Erythroblast (primary cell): Measurements from ENCODE around the gene TAS1R2.

Experiments
- GATA1 ChIP-seq: IDR thresholded peaks from 2 replicates; pipeline ENCODE4 v1.6.1; 2011; ENCODE audit warnings: low read depth, mild to moderate bottlenecking, control low read depth, low read length, moderate library complexity
- POLR2A ChIP-seq: IDR thresholded peaks from 2 replicates; pipeline ENCODE4 v1.6.1; 2011; ENCODE audit warnings: mild to moderate bottlenecking, low read length

DNA sequence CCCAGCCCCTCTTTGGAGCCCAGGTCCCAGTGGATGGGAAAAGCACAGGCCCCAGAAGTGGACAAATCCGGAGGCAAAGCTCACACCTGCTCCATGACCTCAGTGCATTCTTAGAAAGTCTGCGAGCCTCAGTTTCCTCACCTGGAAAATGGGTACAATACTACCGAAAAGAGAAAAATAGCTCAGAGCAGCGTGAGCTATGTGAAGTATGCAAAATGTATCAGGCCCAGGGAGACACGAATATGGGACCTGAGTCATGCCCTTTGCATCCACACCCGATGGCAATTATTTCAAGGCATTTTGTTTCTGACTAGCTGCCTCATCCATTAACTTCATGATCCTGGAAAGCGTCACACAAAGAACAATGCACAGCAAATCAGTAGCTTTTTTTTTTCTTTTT is 33.7 kb upstream of the TAS1R2 start:
- no peak for TF ChIP-seq POLR2A
- TF ChIP-seq GATA1, result no peak
